Body of pancreas (tissue), 4 donors: ENCODE results near the gene DHX29.

Experiments used
- POLR2A ChIP-seq, 3 donors: fragments of 450-650 bp; IDR thresholded peaks; one replicate each; pipeline ENCODE4 v1.6.1; 2016; ENCODE audit warnings: antibody characterized with exemption in 3 of 3, mild to moderate bottlenecking in 2 of 3
- TF ChIP-seq, protein P1 (sequence below), 7 experiments: fragments of 450-650 bp in 4 of 7; fragments of 200-600 bp in 3 of 7; sonication (generic) in 3 of 7; IDR thresholded peaks; one replicate each; pipeline ENCODE4 v1.5.1; 2016 to 2019; ENCODE audit warnings: antibody characterized with exemption in 7 of 7

- TF ChIP-seq, protein P1, sequence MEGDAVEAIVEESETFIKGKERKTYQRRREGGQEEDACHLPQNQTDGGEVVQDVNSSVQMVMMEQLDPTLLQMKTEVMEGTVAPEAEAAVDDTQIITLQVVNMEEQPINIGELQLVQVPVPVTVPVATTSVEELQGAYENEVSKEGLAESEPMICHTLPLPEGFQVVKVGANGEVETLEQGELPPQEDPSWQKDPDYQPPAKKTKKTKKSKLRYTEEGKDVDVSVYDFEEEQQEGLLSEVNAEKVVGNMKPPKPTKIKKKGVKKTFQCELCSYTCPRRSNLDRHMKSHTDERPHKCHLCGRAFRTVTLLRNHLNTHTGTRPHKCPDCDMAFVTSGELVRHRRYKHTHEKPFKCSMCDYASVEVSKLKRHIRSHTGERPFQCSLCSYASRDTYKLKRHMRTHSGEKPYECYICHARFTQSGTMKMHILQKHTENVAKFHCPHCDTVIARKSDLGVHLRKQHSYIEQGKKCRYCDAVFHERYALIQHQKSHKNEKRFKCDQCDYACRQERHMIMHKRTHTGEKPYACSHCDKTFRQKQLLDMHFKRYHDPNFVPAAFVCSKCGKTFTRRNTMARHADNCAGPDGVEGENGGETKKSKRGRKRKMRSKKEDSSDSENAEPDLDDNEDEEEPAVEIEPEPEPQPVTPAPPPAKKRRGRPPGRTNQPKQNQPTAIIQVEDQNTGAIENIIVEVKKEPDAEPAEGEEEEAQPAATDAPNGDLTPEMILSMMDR (IDR thresholded peaks at IDR 0.05): no peak
- no peak for TF ChIP-seq POLR2A (IDR thresholded peaks at IDR 0.05)
Observed at GRCh38 chr5:55276771-55277170, 30.7 kb downstream of the DHX29 start.
